Activated CD4-positive, alpha-beta T cell treated with anti-CD3 and anti-CD28 coated beads for 36 hours (primary cell): Measurements from ENCODE around the gene ELMO1. TPM values are rescaled to one million over a fixed set of nuclear protein-coding genes. Genes with fewer than 3 reads are reported as not detected.
A peak's percentile ranks its signal among the peaks of the same experiment; 100 is the strongest.

Experiments used
- ATAC-seq: fragments of 200-7000 bp; cut with Tn5 transposase; one replicate; pipeline ENCODE4 v1.10.0; 2021; ENCODE audit warnings: mild to moderate bottlenecking, moderate library complexity
- CTCF ChIA-PET: fragments of 350-600 bp; sonication (Branson Sonifier 250); formaldehyde crosslinking; loops from one replicate; lab custom pipeline; 2021; ENCODE audit warnings: antibody characterized with exemption; lab: Charles Lee
- POLR2A ChIA-PET: fragments of 350-600 bp; sonication (Branson Sonifier 250); formaldehyde crosslinking; loops from one replicate; lab custom pipeline; 2021; ENCODE audit warnings: antibody characterized with exemption, inconsistent platforms; lab: Charles Lee
- DNase-seq: peaks from one replicate; pipeline ENCODE4 v3.0.0-alpha.2; 2020
- H3K27ac Mint-ChIP-seq: one replicate; pipeline ENCODE4 v1.8.0; 2021; ENCODE audit warnings: mixed read lengths
- H3K27me3 Mint-ChIP-seq: one replicate; pipeline ENCODE4 v1.8.0; 2021; ENCODE audit warnings: mixed read lengths
- H3K36me3 Mint-ChIP-seq: one replicate; pipeline ENCODE4 v1.8.0; 2021; ENCODE audit warnings: low read depth, mixed read lengths
- H3K4me1 Mint-ChIP-seq: one replicate; pipeline ENCODE4 v1.8.0; 2021; ENCODE audit warnings: mixed read lengths
- H3K4me3 Mint-ChIP-seq: one replicate; pipeline ENCODE4 v1.8.0; 2021; ENCODE audit warnings: mild to moderate bottlenecking, moderate library complexity, mixed read lengths
- H3K9me3 Mint-ChIP-seq: one replicate; pipeline ENCODE4 v1.8.0; 2021; ENCODE audit warnings: low read depth, mixed read lengths
- intact Hi-C, 2 experiments: fragments of 100-400 bp; cut with DNase I in 1 of 2; cut with micrococcal nuclease in 1 of 2; formaldehyde crosslinking; loops; one replicate each; pipeline versions ENCODE4 v1.14.2 to v1.15.1; 2022 to 2024; cut with DNase I, micrococcal nuclease
- total RNA-seq, 2 experiments: library from RNA; stranded (reverse); gene quantifications; one replicate each; pipeline ENCODE4 v1.2.3, GENCODE V29; 2021

Gene ELMO1
- total RNA-seq, 2 experiments from 2014 or later: 96.2 to 173 TPM

- peaks cover 1% of the 10 kb centered on the region for H3K9me3 Mint-ChIP-seq
- CTCF ChIA-PET: interaction anchor here (0.6 to 1.2 kb wide), 3 partner anchors 29 to 436 kb away, joined by 3 read pairs; no protein-coding TSS in a partner anchor
- H3K27ac Mint-ChIP-seq: no peak overlapping the region
- H3K36me3 Mint-ChIP-seq: no peaks in the 10 kb centered on the region
- POLR2A ChIA-PET: no interaction called here
- intact Hi-C loops: no loop called here
- H3K27me3 Mint-ChIP-seq: peaks cover 2% of the 10 kb centered on the region
- DNase-seq (peak; percentile 27), ATAC-seq (peak; percentile 86)
- peaks cover 11% of the 10 kb centered on the region for H3K4me1 Mint-ChIP-seq
- H3K4me3 Mint-ChIP-seq: no peak overlapping the region
These were observed 18.3 kb upstream of the ELMO1 start for GRCh38 chr7:37467002-37467401.

- Mint-ChIP-seq H3K27me3 (peaks cover 2% of the 10 kb centered on the region), H3K4me3 (no peak overlapping the region), H3K27ac (no peak overlapping the region), H3K9me3 (peaks cover 1% of the 10 kb centered on the region), H3K4me1 (peaks cover 10% of the 10 kb centered on the region), H3K36me3 (no peaks in the 10 kb centered on the region)
- ATAC-seq (no peak), DNase-seq (no peak)
- intact Hi-C loops: no loop called here
- ChIA-PET CTCF (interaction anchor here (0.6 to 1.1 kb wide), 3 partner anchors 8 to 524 kb away, joined by 3 to 4 read pairs (median 3); no protein-coding TSS in a partner anchor), POLR2A (no interaction called here)
These were observed 13.5 kb upstream of the ELMO1 start for GRCh38 chr7:37462138-37462537.

GRCh38 chr7:37455081-37455480 lies 6.4 kb upstream of the ELMO1 start:
- POLR2A ChIA-PET: no interaction called here
- Mint-ChIP-seq H3K4me1 (peaks cover 4% of the 10 kb centered on the region), H3K9me3 (peaks cover 2% of the 10 kb centered on the region), H3K4me3 (no peak overlapping the region), H3K27ac (no peak overlapping the region), H3K36me3 (no peaks in the 10 kb centered on the region), H3K27me3 (no peaks in the 10 kb centered on the region)
- CTCF ChIA-PET: interaction anchor here (0.6 to 0.7 kb wide), 2 partner anchors 60 to 160 kb away, joined by 3 to 5 read pairs; no protein-coding TSS in a partner anchor
- intact Hi-C loops: no loop called here
- DNase-seq: no peak
- ATAC-seq: no peak

GRCh38 chr7:37452346-37452745 lies 3.7 kb upstream of the ELMO1 start:
- Mint-ChIP-seq H3K36me3 (peaks cover 5% of the 10 kb centered on the region), H3K4me1 (peaks cover 16% of the 10 kb centered on the region), H3K27me3 (no peaks in the 10 kb centered on the region), H3K27ac (no peak overlapping the region), H3K4me3 (no peak overlapping the region), H3K9me3 (peaks cover 2% of the 10 kb centered on the region)
- no peak for ATAC-seq
- CTCF ChIA-PET: interaction anchor here (0.6 to 0.7 kb wide), 3 partner anchors 133 to 226 kb away, joined by 3 read pairs; no protein-coding TSS in a partner anchor
- intact Hi-C loops: no loop called here
- DNase-seq: no peak
- POLR2A ChIA-PET: no interaction called here

- Mint-ChIP-seq H3K27ac (peak overlapping the region; percentile 88), H3K9me3 (peaks cover 2% of the 10 kb centered on the region), H3K36me3 (peaks cover 12% of the 10 kb centered on the region), H3K27me3 (no peaks in the 10 kb centered on the region), H3K4me3 (peak overlapping the region; percentile 81), H3K4me1 (peaks cover 39% of the 10 kb centered on the region)
- DNase-seq (no peak), ATAC-seq (no peak)
- intact Hi-C loops: no loop called here
- CTCF ChIA-PET: interaction anchor here (0.7 to 4.3 kb wide), 12 partner anchors 9 to 216 kb away, joined by 3 to 15 read pairs (median 6); no protein-coding TSS in a partner anchor
- POLR2A ChIA-PET: interaction anchor here (0.6 kb wide), 1 partner anchor 8 kb away, joined by 3 read pairs; no protein-coding TSS in a partner anchor
These were observed 1.4 kb upstream of the ELMO1 start for GRCh38 chr7:37450035-37450434.

GRCh38 chr7:37449621-37450020 lies 957 bp upstream of the ELMO1 start:
- Mint-ChIP-seq H3K9me3 (peaks cover 2% of the 10 kb centered on the region), H3K4me1 (peaks cover 43% of the 10 kb centered on the region), H3K36me3 (peaks cover 17% of the 10 kb centered on the region), H3K4me3 (peak overlapping the region; percentile 81), H3K27me3 (no peaks in the 10 kb centered on the region), H3K27ac (peak overlapping the region; percentile 88)
- DNase-seq (no peak), ATAC-seq (no peak)
- intact Hi-C loops: loop anchor here (2.0 to 10.0 kb wide), 6 partner anchors 45 to 915 kb away; partner anchors contain the start of genes AOAH (in 1 of the 2) and STARD3NL (in 1 of the 2)
- ChIA-PET CTCF (interaction anchor here (0.6 to 4.3 kb wide), 18 partner anchors 9 to 972 kb away, joined by 3 to 33 read pairs (median 6); no protein-coding TSS in a partner anchor), POLR2A (interaction anchor here (0.6 kb wide), 1 partner anchor 8 kb away, joined by 3 read pairs; no protein-coding TSS in a partner anchor)

- DNase-seq: no peak
- CTCF ChIA-PET: interaction anchor here (0.7 to 4.3 kb wide), 9 partner anchors 11 to 230 kb away, joined by 3 to 33 read pairs (median 4); no protein-coding TSS in a partner anchor
- intact Hi-C loops: loop anchor here (1.0 to 10.0 kb wide), 9 partner anchors 9 to 917 kb away; partner anchors contain the start of genes AOAH (in 1 of the 2) and STARD3NL (in 1 of the 2)
- Mint-ChIP-seq H3K9me3 (no peaks in the 10 kb centered on the region), H3K4me1 (peaks cover 58% of the 10 kb centered on the region), H3K27me3 (no peaks in the 10 kb centered on the region), H3K36me3 (peaks cover 22% of the 10 kb centered on the region), H3K27ac (peak overlapping the region; percentile 98), H3K4me3 (peak overlapping the region; percentile 81)
- POLR2A ChIA-PET: interaction anchor here (0.7 to 1.4 kb wide), 3 partner anchors 85 to 106 kb away, joined by 3 to 5 read pairs (median 3); no protein-coding TSS in a partner anchor
- ATAC-seq: peak; percentile 13
These were observed 541 bp downstream of the ELMO1 start for GRCh38 chr7:37448011-37448635.

GRCh38 chr7:37446371-37446770 lies 2.3 kb downstream of the ELMO1 start:
- peaks cover 75% of the 10 kb centered on the region for H3K4me1 Mint-ChIP-seq
- H3K27me3 Mint-ChIP-seq: no peaks in the 10 kb centered on the region
- H3K36me3 Mint-ChIP-seq: peaks cover 28% of the 10 kb centered on the region

GRCh38 chr7:37445790-37446189 lies 2.9 kb downstream of the ELMO1 start:
- no peak for DNase-seq
- ATAC-seq: no peak
- POLR2A ChIA-PET: interaction anchor here (1.4 kb wide), 1 partner anchor 92 kb away, joined by 6 read pairs; no protein-coding TSS in a partner anchor
- Mint-ChIP-seq H3K9me3 (no peaks in the 10 kb centered on the region), H3K27me3 (no peaks in the 10 kb centered on the region), H3K4me3 (peak overlapping the region; percentile 3), H3K27ac (peak overlapping the region; percentile 98), H3K36me3 (peaks cover 28% of the 10 kb centered on the region), H3K4me1 (peaks cover 81% of the 10 kb centered on the region)
- intact Hi-C loops: loop anchor here (5.0 to 10.0 kb wide), 4 partner anchors 52 to 919 kb away; partner anchors contain the start of genes AOAH (in 1 of the 2) and STARD3NL (in 1 of the 2)
- CTCF ChIA-PET: interaction anchor here (0.7 to 4.1 kb wide), 6 partner anchors 9 to 895 kb away, joined by 3 to 33 read pairs (median 3); no protein-coding TSS in a partner anchor

More at GRCh38 chr7:37446371-37446770, 2.3 kb downstream of the ELMO1 start:
- CTCF ChIA-PET: interaction anchor here (0.7 to 4.3 kb wide), 7 partner anchors 10 to 111 kb away, joined by 3 to 33 read pairs (median 3); no protein-coding TSS in a partner anchor
- Mint-ChIP-seq H3K9me3 (no peaks in the 10 kb centered on the region), H3K27ac (peak overlapping the region; percentile 98), H3K4me3 (peak overlapping the region; percentile 81)
- DNase-seq (no peak), ATAC-seq (no peak)
- POLR2A ChIA-PET: interaction anchor here (1.4 kb wide), 1 partner anchor 92 kb away, joined by 6 read pairs; no protein-coding TSS in a partner anchor
- intact Hi-C loops: loop anchor here (5.0 to 10.0 kb wide), 4 partner anchors 51 to 918 kb away; partner anchors contain the start of genes AOAH (in 1 of the 2) and STARD3NL (in 1 of the 2)

- peaks cover 83% of the 10 kb centered on the region for H3K4me1 Mint-ChIP-seq
- ATAC-seq (no peak), DNase-seq (peak; percentile 33)
- H3K27ac Mint-ChIP-seq: peak overlapping the region; percentile 98
- no peaks in the 10 kb centered on the region for H3K9me3 Mint-ChIP-seq
- peak overlapping the region; percentile 3 for H3K4me3 Mint-ChIP-seq
- ChIA-PET POLR2A (interaction anchor here (0.9 kb wide), 1 partner anchor 102 kb away, joined by 3 read pairs; no protein-coding TSS in a partner anchor), CTCF (interaction anchor here (0.7 to 4.1 kb wide), 5 partner anchors 8 to 896 kb away, joined by 3 to 33 read pairs (median 6); no protein-coding TSS in a partner anchor)
- no peaks in the 10 kb centered on the region for H3K27me3 Mint-ChIP-seq
- H3K36me3 Mint-ChIP-seq: peaks cover 28% of the 10 kb centered on the region
- intact Hi-C loops: loop anchor here (5.0 to 10.0 kb wide), 4 partner anchors 52 to 920 kb away; partner anchors contain the start of genes AOAH (in 1 of the 2) and STARD3NL (in 1 of the 2)
These were observed 3.5 kb downstream of the ELMO1 start for GRCh38 chr7:37445064-37445723.
